Fibroblast of lung (primary cell): ENCODE measurements around the gene LDLRAD4.

ENCODE experiments used
- CTCF ChIP-seq, 2 donors: IDR thresholded peaks in 1 of 2; conservative IDR thresholded peaks in 1 of 2; 1 replicate in 1 of 2; 2 replicates in 1 of 2; pipeline ENCODE4 v1.5.1; 2011 to 2012; ENCODE audit warnings: low read length in 2 of 2, control low read depth in 1 of 2, inconsistent platforms in 1 of 2, low read depth in 1 of 2, mild to moderate bottlenecking in 1 of 2
- EZH2 ChIP-seq: IDR thresholded peaks from 2 replicates; pipeline ENCODE4 v1.5.1; 2012; ENCODE audit warnings: low read length, control low read depth, mild to moderate bottlenecking; ENCODE audit errors: missing control alignments

GRCh38 chr18:13392029-13392750, 173.6 kb downstream of the LDLRAD4 start:
- TF ChIP-seq CTCF (conservative IDR thresholded peaks at IDR 0.05 in 1 of 2, IDR thresholded peaks at IDR 0.05 in 1 of 2; ENCODE audit: low read depth in 1 of 2, low read length in 2 of 2) (no peak), EZH2 (no peak)
